ENCODE measurements around the gene CCNC. TPM values are rescaled to one million over a fixed set of nuclear protein-coding genes. Genes with fewer than 3 reads are reported as not detected.
A peak's percentile ranks its signal among the peaks of the same experiment; 100 is the strongest.

The CCNC gene
- total and polyA plus RNA-seq, 2 experiments from 2014 or later, result 108 to 143 TPM

- peaks cover 100% of the 10 kb centered on the region for H3K27me3 ChIP-seq (ENCODE audit: insufficient read depth)
- DNase-seq (ENCODE audit: low spot score) (no peak), ATAC-seq (no peak)
- peaks cover 3% of the 10 kb centered on the region; the same call in 1 of the 3 replicates for H3K9me3 Mint-ChIP-seq
- peaks cover 60% of the 10 kb centered on the region for H4K20me1 ChIP-seq (replicated peaks; ENCODE audit: insufficient read depth)
- H3K36me3 ChIP-seq (ENCODE audit: insufficient read depth), result no peaks in the 10 kb centered on the region
- H3K36me3 Mint-ChIP-seq (ENCODE audit: low read depth), result no peaks in the 10 kb centered on the region
- no peak overlapping the region for H2AFZ ChIP-seq
- H3K79me2 ChIP-seq (replicated peaks; ENCODE audit: insufficient read depth), result no peaks in the 10 kb centered on the region
- peak overlapping the region; percentile 45 for H3K4me3 ChIP-seq
- peak; percentile 91 for TF ChIP-seq EZH2 (IDR thresholded peaks at IDR 0.05; ENCODE audit: low read depth, unreplicated experiment)
- TF ChIP-seq ETS1 (IDR thresholded peaks at IDR 0.05), result no peak
- H3K27ac ChIP-seq (ENCODE audit: low read depth), result no peak overlapping the region
- H3K4me2 ChIP-seq, result peak overlapping the region; percentile 76
- H3F3A ChIP-seq (replicated peaks; ENCODE audit: low read depth), result peaks cover 54% of the 10 kb centered on the region
- H3K27ac Mint-ChIP-seq, result no peak overlapping the region
- H3K27me3 Mint-ChIP-seq (ENCODE audit: insufficient read depth, low read depth, poor library complexity), result peaks cover 98% of the 10 kb centered on the region
- peaks cover 70% of the 10 kb centered on the region for H3K4me1 ChIP-seq (ENCODE audit: insufficient read depth)
- peak overlapping the region; percentile 47; the same call in 1 of the 3 replicates for H3K4me3 Mint-ChIP-seq
- H3K4me1 Mint-ChIP-seq, result peaks cover 55% of the 10 kb centered on the region
- no peaks in the 10 kb centered on the region for H3K9me2 ChIP-seq (ENCODE audit: insufficient read depth)
Measured at GRCh38 chr6:99605911-99606655, 37.6 kb upstream of the CCNC start.

DNA sequence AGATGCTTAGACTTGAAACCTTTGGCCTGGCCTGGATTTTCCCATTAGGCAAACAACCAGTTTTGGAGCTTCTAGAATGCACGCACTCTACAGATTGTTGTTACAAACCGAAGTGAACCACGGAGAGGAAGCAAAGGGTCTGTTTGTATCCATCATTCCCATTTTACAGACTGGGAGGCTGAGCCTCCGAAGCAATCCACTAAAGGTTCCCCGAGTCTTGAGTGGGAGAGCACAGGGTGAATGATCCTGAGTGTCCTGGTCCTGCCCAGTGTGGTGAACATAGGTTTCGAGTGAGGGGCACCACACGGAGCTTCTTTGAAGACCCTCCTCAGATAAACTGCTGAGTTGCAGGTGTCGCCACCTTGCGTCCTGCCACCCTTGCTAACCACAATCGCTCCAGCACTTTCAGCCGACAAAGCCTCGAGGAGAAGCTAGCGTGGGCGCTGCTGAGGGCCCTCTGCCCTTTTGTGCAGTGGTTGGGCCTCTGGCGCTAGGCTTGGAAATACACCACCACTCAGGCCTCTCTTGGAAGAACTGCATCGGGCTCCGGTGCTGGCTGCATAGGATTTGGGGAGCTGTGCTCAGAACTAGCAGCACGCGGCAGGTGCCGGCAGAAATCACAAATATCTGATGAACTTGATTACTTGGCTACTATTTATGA, 36.7 kb upstream of the CCNC start:
- Mint-ChIP-seq H3K27me3 (ENCODE audit: insufficient read depth, low read depth, poor library complexity) (peaks cover 98% of the 10 kb centered on the region), H3K36me3 (ENCODE audit: low read depth) (no peaks in the 10 kb centered on the region), H3K9me3 (peaks cover 3% of the 10 kb centered on the region; the same call in 1 of the 3 replicates), H3K27ac (no peak overlapping the region), H3K4me3 (peak overlapping the region; percentile 12; the same call in 1 of the 3 replicates), H3K4me1 (peaks cover 47% of the 10 kb centered on the region)
- no peak overlapping the region for H2AFZ ChIP-seq
- H3K9me2 ChIP-seq (ENCODE audit: insufficient read depth), result no peaks in the 10 kb centered on the region
- peaks cover 57% of the 10 kb centered on the region for H4K20me1 ChIP-seq (replicated peaks; ENCODE audit: insufficient read depth)
- peaks cover 61% of the 10 kb centered on the region for H3K4me1 ChIP-seq (ENCODE audit: insufficient read depth)
- peaks cover 100% of the 10 kb centered on the region for H3K27me3 ChIP-seq (ENCODE audit: insufficient read depth)
- H3K27ac ChIP-seq (ENCODE audit: low read depth), result no peak overlapping the region
- peak; percentile 95 for TF ChIP-seq EZH2 (IDR thresholded peaks at IDR 0.05; ENCODE audit: low read depth, unreplicated experiment)
- TF ChIP-seq CTCF (conservative IDR thresholded peaks at IDR 0.05; ENCODE audit: low read depth in 2 of 2), result peak; percentile 65 to 66
- no peak for TF ChIP-seq CREB1 (CRISPR knock-in tag; IDR thresholded peaks at IDR 0.05; ENCODE audit: low read depth)
- peak; percentile 78 for TF ChIP-seq EZH2phosphoT487 (IDR thresholded peaks at IDR 0.05; ENCODE audit: unreplicated experiment)
- peak overlapping the region; percentile 54; the same call in 1 of the 2 replicates for H3K4me3 ChIP-seq
- DNase-seq (ENCODE audit: low spot score), result peak; percentile 65
- ATAC-seq, result peak; percentile 6
- H3K36me3 ChIP-seq (ENCODE audit: insufficient read depth), result no peaks in the 10 kb centered on the region
- peaks cover 50% of the 10 kb centered on the region for H3F3A ChIP-seq (replicated peaks; ENCODE audit: low read depth)
- peak overlapping the region; percentile 83; the same call in 1 of the 2 replicates for H3K4me2 ChIP-seq
- H3K79me2 ChIP-seq (replicated peaks; ENCODE audit: insufficient read depth), result no peaks in the 10 kb centered on the region

Data from GM23338 (cell line).